Spleen (tissue), 11 donors: ENCODE measurements around the gene USP24. TPM values are rescaled to one million over a fixed set of nuclear protein-coding genes. Genes with fewer than 3 reads are reported as not detected.
A peak's percentile ranks its signal among the peaks of the same experiment; 100 is the strongest.

Experiments
- DNase-seq: peaks from one replicate; pipeline ENCODE4 v3.0.0-alpha.2; 2020
- H3K27ac ChIP-seq, 8 donors: fragments of 200-600 bp; sonication (generic) in 7 of 8; 1 replicate in 4 of 8; 2 replicates in 4 of 8; pipeline versions ENCODE4 v1.5.0 to v1.8.0; 2016 to 2021; ENCODE audit warnings: inconsistent platforms in 4 of 8, mild to moderate bottlenecking in 4 of 8, moderate library complexity in 1 of 8
- H3K27me3 ChIP-seq, 7 donors: fragments of 200-600 bp; sonication (generic) in 6 of 7; replicated peaks in 1 of 7; 1 replicate in 4 of 7; 2 replicates in 3 of 7; pipeline versions ENCODE4 v1.5.0 to v1.8.0; 2016 to 2021; ENCODE audit warnings: inconsistent platforms in 3 of 7, mild to moderate bottlenecking in 1 of 7
- H3K36me3 ChIP-seq, 6 donors: fragments of 200-600 bp; sonication (generic) in 5 of 6; 1 replicate in 4 of 6; 2 replicates in 2 of 6; pipeline versions ENCODE4 v1.5.0 to v1.8.0; 2016 to 2021; ENCODE audit warnings: inconsistent platforms in 2 of 6
- H3K4me1 ChIP-seq, 6 donors: fragments of 200-600 bp; sonication (generic) in 5 of 6; 1 replicate in 3 of 6; 2 replicates in 3 of 6; pipeline versions ENCODE4 v1.5.0 to v1.8.0; 2016 to 2021; ENCODE audit warnings: inconsistent platforms in 3 of 6
- H3K4me3 ChIP-seq, 8 donors: fragments of 200-600 bp; sonication (generic) in 7 of 8; 1 replicate in 4 of 8; 2 replicates in 4 of 8; pipeline versions ENCODE4 v1.5.0 to v1.8.0; 2016 to 2021; ENCODE audit warnings: inconsistent platforms in 4 of 8, mild to moderate bottlenecking in 4 of 8, moderate library complexity in 2 of 8
- H3K9me3 ChIP-seq, 8 donors: fragments of 200-600 bp; sonication (generic) in 7 of 8; 1 replicate in 4 of 8; 2 replicates in 4 of 8; pipeline versions ENCODE4 v1.5.0 to v1.8.0; 2016 to 2021; ENCODE audit warnings: inconsistent platforms in 4 of 8
- CTCF ChIP-seq, 11 experiments: fragments of 200-600 bp in 7 of 11; fragments of 450-650 bp in 4 of 11; sonication (generic) in 4 of 11; IDR thresholded peaks in 8 of 11; conservative IDR thresholded peaks in 3 of 11; 1 replicate in 7 of 11; 2 replicates in 4 of 11; pipeline versions ENCODE4 v1.4.0 to v1.8.0; 2016 to 2021; ENCODE audit warnings: antibody characterized with exemption in 11 of 11, inconsistent platforms in 4 of 11, mild to moderate bottlenecking in 1 of 11
- POLR2A ChIP-seq, 3 donors: fragments of 450-650 bp; IDR thresholded peaks; one replicate each; pipeline ENCODE4 v1.5.1; 2017; ENCODE audit warnings: antibody characterized with exemption in 3 of 3, mild to moderate bottlenecking in 1 of 3
- POLR2AphosphoS5 ChIP-seq, 3 donors: sonication (generic); formaldehyde crosslinking; IDR thresholded peaks; one replicate each; pipeline ENCODE4 v1.5.1; 2017; ENCODE audit warnings: antibody characterized with exemption in 3 of 3
- WGBS, 5 donors: extraction: QIAGEN DNeasy Blood & Tissue Kit in 3 of 5; methylation state at CpG; one replicate each; pipeline versions ENCODE4 v1.1.5 to v1.1.7; 2013 to 2018; 5-methylcytosine and 5-hydroxymethylcytosine counted together
- intact Hi-C: fragments of 100-400 bp; cut with DNase I; formaldehyde crosslinking; loops from one replicate; pipeline ENCODE4 v1.15.0; 2023; ENCODE audit warnings: low total_unique reads
- polyA plus RNA-seq, 3 donors: library from polyadenylated mRNA; stranded (reverse); fragments of 200-250 nt; gene quantifications; one replicate each; pipeline ENCODE4 v1.2.1, GENCODE V29; 2013
- total RNA-seq, 7 donors: library from RNA; depleted of rRNA in 3 of 7; stranded (reverse); fragments of >200 nt in 3 of 7; fragmentation: NEBNext Ultra II Directional in 4 of 7; extraction: Animal tissue kit (Norgen Biotek cat#: 25700) in 4 of 7; gene quantifications; one replicate each; pipeline versions ENCODE4 v1.1.0 to v1.2.1, GENCODE V29; 2016 to 2021
- donor health status: healthy with polysubstance abuse.
- donor health status: DM: no; HTN: no; CAD: no; lungs with moderate emphysema.
- donor health status: DM: no; HTN: no; CAD: no.
- donor health status: Bipolar disorder and iron deficiency.
- donor health status: healthy.
- donor health status: DM: no; HTN: no; CAD: no.
- donor health status: DM: yes; HTN: yes; CAD: no.

The USP24 gene
- total and polyA plus RNA-seq, 10 donors, result 11.6 to 94.5 (median 70.1) TPM

DNA sequence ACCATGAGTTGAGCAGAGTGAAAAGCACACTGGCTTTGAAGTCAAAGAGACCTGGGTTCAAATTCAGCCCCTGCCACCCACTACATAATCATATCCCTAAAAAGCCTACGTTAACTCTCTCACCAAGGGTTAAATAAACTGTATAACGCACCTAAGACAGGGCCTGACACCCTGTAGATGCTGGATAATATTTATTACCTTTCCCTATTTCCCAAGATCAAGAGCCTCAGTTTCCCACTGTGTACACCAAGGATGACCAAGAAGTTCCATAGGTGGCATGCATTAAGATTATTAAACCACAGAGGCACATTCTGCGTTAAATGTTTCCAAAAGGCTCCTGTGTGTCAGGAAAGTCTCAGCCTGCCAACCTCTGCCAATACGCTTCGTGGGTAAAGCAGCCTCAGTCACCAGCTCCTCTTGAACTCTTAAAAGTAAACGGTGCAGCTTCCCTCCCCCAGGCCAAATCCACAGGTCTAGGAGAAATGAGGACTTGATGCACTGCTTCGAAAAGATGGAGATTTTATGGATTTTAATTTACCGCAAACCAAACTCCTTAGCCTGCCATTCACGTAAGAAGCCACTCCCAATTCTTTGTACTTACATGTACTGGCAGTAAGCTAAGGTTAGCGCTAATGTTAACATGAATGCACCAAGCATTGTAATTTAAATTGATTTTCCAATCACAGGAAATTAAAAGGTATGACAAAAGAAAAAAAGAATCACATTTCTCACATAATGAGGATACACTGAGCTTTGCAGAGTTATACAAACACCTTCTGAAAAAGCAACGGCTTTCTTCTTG, 2.6 kb downstream of the USP24 start:
- 24 to 38% (median 31%) methylated on average over 11 of the region's 11 CpGs for WGBS, 5 donors
- intact Hi-C loops, result no loop called here
- DNase-seq, result no peak
- Histone ChIP-seq H3K4me1 (peaks cover 48 to 90% (median 81%) of the 10 kb centered on the region in 6 donors), H3K27me3 (no peaks in the 10 kb centered on the region), H3K4me3 (peak overlapping the region; percentile 71 to 93 (median 77)), H3K36me3 (no peaks in the 10 kb centered on the region), H3K9me3 (no peaks in the 10 kb centered on the region), H3K27ac (peak overlapping the region in 7 of 8 donors; percentile 96 to 99 (median 97))
- TF ChIP-seq POLR2A (IDR thresholded peaks at IDR 0.05) (no peak), CTCF (IDR thresholded peaks at IDR 0.05 in 8 of 11, conservative IDR thresholded peaks at IDR 0.05 in 3 of 11) (no peak), POLR2AphosphoS5 (IDR thresholded peaks at IDR 0.05) (no peak)

DNA sequence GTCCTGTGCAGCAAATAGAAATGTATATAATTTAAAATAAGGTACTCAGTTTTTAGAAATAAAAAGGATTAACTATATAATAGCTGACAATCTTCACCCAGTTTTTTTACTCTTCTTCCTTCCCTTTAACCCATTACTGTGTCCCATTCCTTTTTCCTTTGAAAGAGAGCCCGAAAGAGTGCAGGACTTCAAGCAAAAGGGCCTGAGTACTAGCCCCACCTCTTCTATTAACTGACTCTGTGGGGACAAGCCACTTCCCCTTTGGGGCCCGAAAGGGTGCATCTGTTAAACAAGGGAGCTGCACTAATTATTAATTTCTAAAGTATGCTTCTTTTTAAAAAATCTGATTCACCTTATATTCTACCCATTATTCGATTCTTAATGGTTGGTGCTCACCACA, 3.3 kb downstream of the USP24 start:
- Histone ChIP-seq H3K4me3 (peak overlapping the region in 6 of 8 donors; percentile 73 to 93 (median 80)), H3K27me3 (no peaks in the 10 kb centered on the region), H3K4me1 (peaks cover 41 to 90% (median 79%) of the 10 kb centered on the region in 6 donors), H3K36me3 (no peaks in the 10 kb centered on the region), H3K27ac (peak overlapping the region in 7 of 8 donors; percentile 22 to 99 (median 97)), H3K9me3 (no peaks in the 10 kb centered on the region)
- TF ChIP-seq POLR2A (IDR thresholded peaks at IDR 0.05), result no peak
- TF ChIP-seq POLR2AphosphoS5 (IDR thresholded peaks at IDR 0.05), result no peak
- TF ChIP-seq CTCF (IDR thresholded peaks at IDR 0.05 in 8 of 11, conservative IDR thresholded peaks at IDR 0.05 in 3 of 11), result no peak
- no peak for DNase-seq
- 15 to 33% (median 32%) methylated on average over 3 of the region's 3 CpGs for WGBS, 5 donors
- intact Hi-C loops, result no loop called here

DNA sequence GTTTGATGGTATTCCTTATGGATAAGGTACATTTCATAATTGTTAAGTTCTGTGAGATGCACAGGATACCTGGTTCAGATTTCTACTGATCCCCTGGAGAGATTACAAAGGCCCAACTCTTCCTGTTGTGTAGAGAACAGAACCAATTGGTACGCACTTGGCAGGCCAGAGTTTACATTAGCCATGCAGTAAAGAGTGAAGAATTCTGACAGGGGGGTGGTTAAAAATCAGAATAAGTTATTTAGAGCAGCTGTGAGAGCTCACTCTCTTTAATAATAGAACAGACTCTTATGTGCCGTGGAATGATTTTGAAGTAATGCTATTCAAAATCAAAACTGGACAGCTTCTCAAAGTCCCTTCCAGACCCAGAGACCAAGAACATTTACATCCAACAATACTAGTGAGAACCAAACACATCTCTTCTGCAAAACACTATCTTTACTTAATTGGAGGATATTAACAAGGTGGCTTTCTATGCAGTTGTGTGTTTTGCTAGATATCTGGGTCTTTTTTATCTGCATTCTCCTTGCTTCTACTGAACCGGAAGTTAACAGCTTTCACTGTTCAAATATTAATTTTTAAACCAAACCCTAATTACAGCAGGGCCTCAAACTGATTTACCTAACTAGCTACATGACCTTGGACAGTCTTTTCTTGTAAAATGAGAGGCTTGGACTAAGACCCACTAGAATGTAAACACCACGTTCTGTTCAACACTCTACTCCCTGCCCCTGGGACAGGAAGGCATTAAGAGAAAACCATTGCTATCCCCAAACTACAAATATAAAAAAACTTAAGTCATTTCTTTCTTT, 4.0 kb downstream of the USP24 start:
- no peak for DNase-seq
- H3K36me3 ChIP-seq, result peaks cover 0 to 1% (median 0%) of the 10 kb centered on the region in 6 donors
- TF ChIP-seq CTCF (IDR thresholded peaks at IDR 0.05 in 8 of 11, conservative IDR thresholded peaks at IDR 0.05 in 3 of 11) (no peak), POLR2A (IDR thresholded peaks at IDR 0.05) (no peak), POLR2AphosphoS5 (IDR thresholded peaks at IDR 0.05) (no peak)
- peak overlapping the region in 5 of 8 donors; percentile 73 to 93 (median 83) for H3K4me3 ChIP-seq
- intact Hi-C loops, result no loop called here
- peak overlapping the region in 7 of 8 donors; percentile 22 to 99 (median 97) for H3K27ac ChIP-seq
- peaks cover 34 to 90% (median 79%) of the 10 kb centered on the region in 6 donors for H3K4me1 ChIP-seq
- no peaks in the 10 kb centered on the region for H3K27me3 ChIP-seq
- WGBS, 5 donors, result 16 to 31% (median 22%) methylated on average over 4 of the region's 4 CpGs
- no peaks in the 10 kb centered on the region for H3K9me3 ChIP-seq
